ENCODE measurements around the gene LAMTOR3. TPM values are rescaled to one million over a fixed set of nuclear protein-coding genes. Genes with fewer than 3 reads are reported as not detected.

LAMTOR3 gene
- total RNA-seq, 1 experiment from 2014 or later, result 21.2 TPM

- TF ChIP-seq ZNF425 (CRISPR knock-in tag; conservative IDR thresholded peaks at IDR 0.05) (no peak), PRDM15 (CRISPR knock-in tag; IDR thresholded peaks at IDR 0.05) (no peak), IRF1 (CRISPR knock-in tag; IDR thresholded peaks at IDR 0.05) (no peak), ZNF232 (CRISPR knock-in tag; IDR thresholded peaks at IDR 0.05) (no peak)
These were observed 58.3 kb downstream of the LAMTOR3 start (continued) for GRCh38 chr4:99835942-99836341.

GRCh38 chr4:99834569-99834968, 59.7 kb downstream of the LAMTOR3 start:
- H3K9me3 Mint-ChIP-seq, result no peaks in the 10 kb centered on the region
- TF ChIP-seq NR1H2 (CRISPR knock-in tag; IDR thresholded peaks at IDR 0.05) (no peak), PRRX2 (CRISPR knock-in tag; IDR thresholded peaks at IDR 0.05) (no peak), E2F1 (CRISPR knock-in tag; IDR thresholded peaks at IDR 0.05) (no peak), ATF6 (CRISPR knock-in tag; IDR thresholded peaks at IDR 0.05) (no peak), ZNF425 (CRISPR knock-in tag; conservative IDR thresholded peaks at IDR 0.05) (no peak), NR2C2 (CRISPR knock-in tag; IDR thresholded peaks at IDR 0.05) (no peak), KAT7 (CRISPR knock-in tag; IDR thresholded peaks at IDR 0.05; ENCODE audit: borderline replicate concordance) (no peak)
- no peak overlapping the region for H3K27ac Mint-ChIP-seq
- no peak overlapping the region for H3K4me3 Mint-ChIP-seq
- POLR2A ChIA-PET, result no interaction called here
- H3K36me3 Mint-ChIP-seq, result no peaks in the 10 kb centered on the region
- CTCF ChIA-PET, result no interaction called here
- ATAC-seq, result no peak
- DNase-seq (ENCODE audit: low spot score), result no peak
- H3K27me3 Mint-ChIP-seq (ENCODE audit: low read depth), result no peaks in the 10 kb centered on the region; the same call in 1 of the 2 replicates
- no peaks in the 10 kb centered on the region for H3K4me1 Mint-ChIP-seq

GRCh38 chr4:99833756-99834155, 60.5 kb downstream of the LAMTOR3 start:
- CTCF ChIA-PET, result no interaction called here
- no peak overlapping the region for H3K4me3 Mint-ChIP-seq
- no peak overlapping the region for H3K27ac Mint-ChIP-seq
- H3K9me3 Mint-ChIP-seq, result no peaks in the 10 kb centered on the region
- no peaks in the 10 kb centered on the region for H3K4me1 Mint-ChIP-seq
- ATAC-seq (no peak), DNase-seq (ENCODE audit: low spot score) (no peak)
- H3K27me3 Mint-ChIP-seq (ENCODE audit: low read depth), result no peaks in the 10 kb centered on the region; the same call in 1 of the 2 replicates
- TF ChIP-seq ZNF532 (CRISPR knock-in tag; IDR thresholded peaks at IDR 0.05; ENCODE audit: borderline replicate concordance), result no peak
- TF ChIP-seq JAZF1 (CRISPR knock-in tag; IDR thresholded peaks at IDR 0.05), result no peak
- POLR2A ChIA-PET, result no interaction called here
- H3K36me3 Mint-ChIP-seq, result no peaks in the 10 kb centered on the region
